K562 (cell line): ENCODE data around the gene CCDC85C. TPM values are rescaled to one million over a fixed set of nuclear protein-coding genes. Genes with fewer than 3 reads are reported as not detected.

ENCODE experiments used
- ATAC-seq: fragments of 200-7000 bp; cut with Tn5 transposase; 3 replicates; pipeline ENCODE4 v1.9.1; 2020; ENCODE audit warnings: moderate library complexity
- BruUV-seq: library from RNA; stranded (reverse); fragments of 400-500 nt; replicated peaks from 2 replicates; lab custom pipeline; 2021; lab: Mats Ljungman, UMichigan
- CTCF ChIA-PET: fragments of 300-600 bp; formaldehyde crosslinking; extraction: SDS; loops from one replicate; lab custom pipeline; 2021; ENCODE audit warnings: low intra/inter-chr PET ratio; lab: Yijun Ruan, JAX
- POLR2A ChIA-PET: fragments of 300-600, 350-650 bp; sonication (Branson Sonifier 250); formaldehyde crosslinking; extraction: SDS; loops from one replicate; lab custom pipeline; 2021; ENCODE audit warnings: antibody characterized with exemption, inconsistent platforms; lab: Yijun Ruan, JAX
- DNase-seq, 4 experiments: peaks; one replicate each; pipeline versions ENCODE4 v3.0.0 to v3.0.0-alpha.2; 2011 to 2018; ENCODE audit warnings: low spot score in 3 of 4, mixed read lengths in 3 of 4; ENCODE audit errors: extremely low read depth in 1 of 4
- FAIRE-seq: peaks from 2 replicates; lab custom pipeline; 2011; peaks lifted over from hg19 to GRCh38; lab: Jason Lieb, UNC
- H2AFZ ChIP-seq: 2 replicates; pipeline ENCODE4 v1.6.0; 2011; ENCODE audit warnings: low read depth, low read length, control low read depth, inconsistent platforms
- H3K27ac ChIP-seq: fragments of 200-600 bp; 3 replicates; pipeline ENCODE4 v1.8.0; 2011; ENCODE audit warnings: low read depth, mild to moderate bottlenecking, control low read depth, inconsistent platforms, low read length, moderate library complexity, mixed read lengths; ENCODE audit errors: extremely low read depth
- H3K27me3 ChIP-seq, 2 experiments: fragments of 300-600 bp in 1 of 2; 2 replicates in 1 of 2; 3 replicates in 1 of 2; pipeline versions ENCODE4 v1.6.0 to v1.8.0; 2011; ENCODE audit warnings: inconsistent platforms in 2 of 2, low read length in 2 of 2, mild to moderate bottlenecking in 1 of 2, mixed read lengths in 1 of 2, moderate library complexity in 1 of 2; ENCODE audit not compliant: control insufficient read depth in 2 of 2, insufficient read depth in 2 of 2
- H3K36me3 ChIP-seq: fragments of 300-600 bp; 3 replicates; pipeline ENCODE4 v1.8.0; 2011; ENCODE audit warnings: mild to moderate bottlenecking, low read length, inconsistent platforms; ENCODE audit not compliant: control insufficient read depth, insufficient read depth
- H3K4me1 ChIP-seq, 2 experiments: fragments of 200-600 bp in 1 of 2; replicated peaks in 1 of 2; 2 replicates in 1 of 2; 3 replicates in 1 of 2; pipeline versions ENCODE4 v1.5.1 to v1.8.0; 2011; ENCODE audit warnings: inconsistent platforms in 2 of 2, low read length in 2 of 2, mild to moderate bottlenecking in 1 of 2, mixed read lengths in 1 of 2, moderate library complexity in 1 of 2; ENCODE audit not compliant: control insufficient read depth in 2 of 2, insufficient read depth in 2 of 2
- H3K4me2 ChIP-seq: 2 replicates; pipeline ENCODE4 v1.6.1; 2011; ENCODE audit warnings: low read length, control low read depth, inconsistent platforms, mixed read lengths; ENCODE audit not compliant: insufficient read depth
- H3K4me3 ChIP-seq: fragments of 200-600 bp; sonication (generic), shearing (Covaris generic); 2 replicates; pipeline ENCODE4 v1.5.1; 2016; ENCODE audit warnings: control low read depth, inconsistent platforms
- H3K79me2 ChIP-seq: fragments of 200-600 bp; 3 replicates; pipeline ENCODE4 v1.8.0; 2011; ENCODE audit warnings: low read length, inconsistent platforms; ENCODE audit not compliant: control insufficient read depth, insufficient read depth
- H3K9ac ChIP-seq, 2 experiments: 2 replicates each; pipeline versions ENCODE4 v1.6.0 to v1.6.1; 2011; ENCODE audit warnings: low read depth in 2 of 2, low read length in 2 of 2, control low read depth in 1 of 2, inconsistent platforms in 1 of 2, mild to moderate bottlenecking in 1 of 2, mixed read lengths in 1 of 2; ENCODE audit not compliant: insufficient read depth in 1 of 2
- H3K9me1 ChIP-seq: one replicate; pipeline ENCODE4 v1.6.0; 2011; ENCODE audit warnings: inconsistent platforms, mild to moderate bottlenecking, low read length, moderate library complexity; ENCODE audit not compliant: control insufficient read depth, insufficient read depth
- H3K9me3 ChIP-seq: replicated peaks from 2 replicates; pipeline ENCODE4 v1.5.1; 2011; ENCODE audit warnings: low read depth, low read length, inconsistent platforms; ENCODE audit not compliant: control insufficient read depth, insufficient read depth
- H4K20me1 ChIP-seq: replicated peaks from 2 replicates; pipeline ENCODE4 v1.6.1; 2011; ENCODE audit warnings: low read length, inconsistent platforms, mixed read lengths; ENCODE audit not compliant: control insufficient read depth, insufficient read depth
- CBX1 ChIP-seq: sonication (generic); IDR thresholded peaks from 2 replicates; pipeline ENCODE4 v1.6.1; 2016; ENCODE audit warnings: antibody characterized with exemption, low read depth, mild to moderate bottlenecking
- KDM2B ChIP-seq: fragments of 250-450 bp; sonication (Bioruptor Pico); IDR thresholded peaks from 2 replicates; pipeline ENCODE4 v1.8.0; 2021; ENCODE audit warnings: mild to moderate bottlenecking, moderate library complexity
- MIER1 ChIP-seq: fragments of 450-650 bp; IDR thresholded peaks from 2 replicates; pipeline ENCODE4 v1.6.1; 2016; ENCODE audit warnings: antibody characterized with exemption, mild to moderate bottlenecking, low read depth
- RBBP5 ChIP-seq: fragments of 200-600 bp; sonication (generic); IDR thresholded peaks from 2 replicates; pipeline ENCODE4 v1.6.1; 2012; ENCODE audit warnings: borderline replicate concordance, mild to moderate bottlenecking, low read length, control low read depth, inconsistent platforms; ENCODE audit not compliant: insufficient read depth, poor library complexity, severe bottlenecking
- ZBTB8A ChIP-seq: fragments of 450-650 bp; IDR thresholded peaks from 2 replicates; pipeline ENCODE4 v1.6.1; 2018; ENCODE audit warnings: mild to moderate bottlenecking, moderate library complexity; ENCODE audit not compliant: partially characterized antibody
- ZNF583 ChIP-seq: fragments of 250-450 bp; sonication (Bioruptor Pico); IDR thresholded peaks from 2 replicates; pipeline ENCODE4 v1.4.0; 2020
- ZNF592 ChIP-seq: fragments of 450-650 bp; IDR thresholded peaks from 2 replicates; pipeline ENCODE4 v1.6.1; 2017; ENCODE audit warnings: antibody characterized with exemption, mild to moderate bottlenecking
- WGBS: fragments of 100-300 bp; shearing (Covaris generic); methylation state at CpG from one replicate; pipeline ENCODE4 v1.1.6; 2016; ENCODE audit warnings: low coverage, mixed read lengths; ENCODE audit not compliant: insufficient coverage; ENCODE audit errors: missing lambda C conversion rate; 5-methylcytosine and 5-hydroxymethylcytosine counted together
- in situ Hi-C: fragments of 300-500 bp; cut with MboI; formaldehyde crosslinking; loops from 4 replicates; pipeline ENCODE4 v1.15.0; 2018; ENCODE audit warnings: inconsistent platforms, mixed read lengths
- intact Hi-C: fragments of 100-400 bp; cut with micrococcal nuclease; formaldehyde crosslinking; loops from 2 replicates; pipeline ENCODE4 v1.14.2; 2022
- polyA plus RNA-seq, 8 experiments: library from polyadenylated mRNA; depleted of rRNA in 4 of 8; stranded (reverse) in 5 of 8; unstranded in 3 of 8; fragments of >200 nt; fragmentation: Nextera tagmentation in 2 of 8; fragmentation: Illumina TruSeq in 1 of 8; extraction: Ambion mirVana in 2 of 8; extraction: Trizol in 1 of 8; gene quantifications; 2 replicates each; pipeline versions ENCODE4 v1.2.1 to v1.2.3, GENCODE V29; 2011 to 2014; ENCODE audit warnings: inconsistent platforms in 1 of 8, missing spikeins in 1 of 8
- total RNA-seq, 7 experiments: library from RNA; depleted of rRNA in 6 of 7; stranded (reverse); fragments of >200 nt in 6 of 7; fragmentation: Illumina TruSeq in 2 of 7; extraction: Trizol in 2 of 7; gene quantifications; 2 replicates each; pipeline versions ENCODE4 v1.2.1 to v1.2.3, GENCODE V29; 2011 to 2021; ENCODE audit warnings: low replicate concordance in 1 of 7
- TF ChIP-seq, protein P1 (sequence below): sonication (generic); formaldehyde crosslinking; IDR thresholded peaks from 2 replicates; pipeline ENCODE4 v1.8.0; 2023; ENCODE audit warnings: missing genetic modification reagents, mild to moderate bottlenecking, borderline replicate concordance
- TF ChIP-seq, protein P2 (sequence below): fragments of 250-450 bp; sonication (Bioruptor Pico); IDR thresholded peaks from 2 replicates; pipeline ENCODE4 v1.9.0; 2021; ENCODE audit warnings: mild to moderate bottlenecking, inconsistent platforms

The CCDC85C gene
- total and polyA plus RNA-seq, 9 of the 15 experiments (the other 6 are each of a cell fraction or from before 2014, with no cell fraction given), result 0.18 to 22.0 (median 6.3) TPM

- no peak overlapping the region for H2AFZ ChIP-seq
- H3K27ac ChIP-seq, result no peak overlapping the region
- WGBS, result 60% methylated on average over 7 of the region's 8 CpGs
- peaks cover 3 to 6% of the 10 kb centered on the region in 2 experiments; a peak in 2 of 5 replicates for H3K27me3 ChIP-seq
- POLR2A ChIA-PET, result interaction anchor here (1.0 kb wide), 1 partner anchor 105 kb away, joined by 4 read pairs; no protein-coding TSS in a partner anchor
- no peak for FAIRE-seq
- H3K4me3 ChIP-seq, result no peak overlapping the region
- H4K20me1 ChIP-seq, result 0 out of 2 replicates have a peak, but pooled peaks cover 2% of the 10 kb centered on the region
- H3K79me2 ChIP-seq, result no peaks in the 10 kb centered on the region
- in situ Hi-C loops, result no loop called here
- no peak overlapping the region for H3K4me2 ChIP-seq
- H3K9me1 ChIP-seq, result no peaks in the 10 kb centered on the region
- no TSS peak for BruUV-seq
- H3K9ac ChIP-seq, result no peak overlapping the region; a peak in 1 of 4 replicates
- CTCF ChIA-PET, result no interaction called here
- no peak for DNase-seq
- no peaks in the 10 kb centered on the region for H3K9me3 ChIP-seq
- peaks cover 0 to 3% of the 10 kb centered on the region in 2 experiments; a peak in 3 of 5 replicates for H3K4me1 ChIP-seq
- H3K36me3 ChIP-seq, result no peaks in the 10 kb centered on the region
- ATAC-seq, result no peak
- intact Hi-C loops, result no loop called here
- TF ChIP-seq CBX1, result no peak
- no peak for TF ChIP-seq ZNF592
- no peak for TF ChIP-seq ZNF583 (CRISPR knock-in tag)
- TF ChIP-seq ZBTB8A, result no peak
- no peak for TF ChIP-seq RBBP5
- TF ChIP-seq KDM2B (CRISPR knock-in tag), result no peak
- TF ChIP-seq, protein P1, sequence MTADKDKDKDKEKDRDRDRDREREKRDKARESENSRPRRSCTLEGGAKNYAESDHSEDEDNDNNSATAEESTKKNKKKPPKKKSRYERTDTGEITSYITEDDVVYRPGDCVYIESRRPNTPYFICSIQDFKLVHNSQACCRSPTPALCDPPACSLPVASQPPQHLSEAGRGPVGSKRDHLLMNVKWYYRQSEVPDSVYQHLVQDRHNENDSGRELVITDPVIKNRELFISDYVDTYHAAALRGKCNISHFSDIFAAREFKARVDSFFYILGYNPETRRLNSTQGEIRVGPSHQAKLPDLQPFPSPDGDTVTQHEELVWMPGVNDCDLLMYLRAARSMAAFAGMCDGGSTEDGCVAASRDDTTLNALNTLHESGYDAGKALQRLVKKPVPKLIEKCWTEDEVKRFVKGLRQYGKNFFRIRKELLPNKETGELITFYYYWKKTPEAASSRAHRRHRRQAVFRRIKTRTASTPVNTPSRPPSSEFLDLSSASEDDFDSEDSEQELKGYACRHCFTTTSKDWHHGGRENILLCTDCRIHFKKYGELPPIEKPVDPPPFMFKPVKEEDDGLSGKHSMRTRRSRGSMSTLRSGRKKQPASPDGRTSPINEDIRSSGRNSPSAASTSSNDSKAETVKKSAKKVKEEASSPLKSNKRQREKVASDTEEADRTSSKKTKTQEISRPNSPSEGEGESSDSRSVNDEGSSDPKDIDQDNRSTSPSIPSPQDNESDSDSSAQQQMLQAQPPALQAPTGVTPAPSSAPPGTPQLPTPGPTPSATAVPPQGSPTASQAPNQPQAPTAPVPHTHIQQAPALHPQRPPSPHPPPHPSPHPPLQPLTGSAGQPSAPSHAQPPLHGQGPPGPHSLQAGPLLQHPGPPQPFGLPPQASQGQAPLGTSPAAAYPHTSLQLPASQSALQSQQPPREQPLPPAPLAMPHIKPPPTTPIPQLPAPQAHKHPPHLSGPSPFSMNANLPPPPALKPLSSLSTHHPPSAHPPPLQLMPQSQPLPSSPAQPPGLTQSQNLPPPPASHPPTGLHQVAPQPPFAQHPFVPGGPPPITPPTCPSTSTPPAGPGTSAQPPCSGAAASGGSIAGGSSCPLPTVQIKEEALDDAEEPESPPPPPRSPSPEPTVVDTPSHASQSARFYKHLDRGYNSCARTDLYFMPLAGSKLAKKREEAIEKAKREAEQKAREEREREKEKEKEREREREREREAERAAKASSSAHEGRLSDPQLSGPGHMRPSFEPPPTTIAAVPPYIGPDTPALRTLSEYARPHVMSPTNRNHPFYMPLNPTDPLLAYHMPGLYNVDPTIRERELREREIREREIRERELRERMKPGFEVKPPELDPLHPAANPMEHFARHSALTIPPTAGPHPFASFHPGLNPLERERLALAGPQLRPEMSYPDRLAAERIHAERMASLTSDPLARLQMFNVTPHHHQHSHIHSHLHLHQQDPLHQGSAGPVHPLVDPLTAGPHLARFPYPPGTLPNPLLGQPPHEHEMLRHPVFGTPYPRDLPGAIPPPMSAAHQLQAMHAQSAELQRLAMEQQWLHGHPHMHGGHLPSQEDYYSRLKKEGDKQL (CRISPR knock-in tag), result no peak
- no peak for TF ChIP-seq MIER1
- TF ChIP-seq, protein P2, sequence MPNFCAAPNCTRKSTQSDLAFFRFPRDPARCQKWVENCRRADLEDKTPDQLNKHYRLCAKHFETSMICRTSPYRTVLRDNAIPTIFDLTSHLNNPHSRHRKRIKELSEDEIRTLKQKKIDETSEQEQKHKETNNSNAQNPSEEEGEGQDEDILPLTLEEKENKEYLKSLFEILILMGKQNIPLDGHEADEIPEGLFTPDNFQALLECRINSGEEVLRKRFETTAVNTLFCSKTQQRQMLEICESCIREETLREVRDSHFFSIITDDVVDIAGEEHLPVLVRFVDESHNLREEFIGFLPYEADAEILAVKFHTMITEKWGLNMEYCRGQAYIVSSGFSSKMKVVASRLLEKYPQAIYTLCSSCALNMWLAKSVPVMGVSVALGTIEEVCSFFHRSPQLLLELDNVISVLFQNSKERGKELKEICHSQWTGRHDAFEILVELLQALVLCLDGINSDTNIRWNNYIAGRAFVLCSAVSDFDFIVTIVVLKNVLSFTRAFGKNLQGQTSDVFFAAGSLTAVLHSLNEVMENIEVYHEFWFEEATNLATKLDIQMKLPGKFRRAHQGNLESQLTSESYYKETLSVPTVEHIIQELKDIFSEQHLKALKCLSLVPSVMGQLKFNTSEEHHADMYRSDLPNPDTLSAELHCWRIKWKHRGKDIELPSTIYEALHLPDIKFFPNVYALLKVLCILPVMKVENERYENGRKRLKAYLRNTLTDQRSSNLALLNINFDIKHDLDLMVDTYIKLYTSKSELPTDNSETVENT (CRISPR knock-in tag), result no peak
Observed at GRCh38 chr14:99612738-99613330, 8.8 kb upstream of the CCDC85C start.
